Activated gamma-delta T cell (primary cell): ENCODE measurements around the gene NRXN3.

Experiments used
- DNase-seq: peaks from one replicate; lab custom pipeline; 2025; lab: John Stamatoyannopoulos, UW

The NRXN3 gene

GRCh38 chr14:78714711-78715110 lies 544.5 kb downstream of the NRXN3 start:
- DNase-seq, result no peak

GRCh38 chr14:78721756-78722480 lies 551.7 kb downstream of the NRXN3 start:
- no peak for DNase-seq

- no peak for DNase-seq
Measured at GRCh38 chr14:78725086-78725485, 554.9 kb downstream of the NRXN3 start.

GRCh38 chr14:78737116-78737515 lies 566.9 kb downstream of the NRXN3 start:
- DNase-seq, result no peak

- DNase-seq, result no peak
Measured at GRCh38 chr14:78737601-78738000, 567.4 kb downstream of the NRXN3 start.

- DNase-seq, result no peak
Measured at GRCh38 chr14:78746086-78746595, 576.0 kb downstream of the NRXN3 start.

- DNase-seq, result no peak
Measured at GRCh38 chr14:78747813-78748212, 577.6 kb downstream of the NRXN3 start.

GRCh38 chr14:78752518-78753188 lies 582.5 kb downstream of the NRXN3 start:
- DNase-seq, result no peak

GRCh38 chr14:78754059-78754458 lies 583.9 kb downstream of the NRXN3 start:
- no peak for DNase-seq

- DNase-seq, result no peak
Measured at GRCh38 chr14:78758333-78758732, 588.2 kb downstream of the NRXN3 start.

- no peak for DNase-seq
Measured at GRCh38 chr14:78762331-78762730, 592.2 kb downstream of the NRXN3 start.

- DNase-seq, result no peak
Measured at GRCh38 chr14:78763746-78764145, 593.6 kb downstream of the NRXN3 start.

GRCh38 chr14:78764240-78764639 lies 594.1 kb downstream of the NRXN3 start:
- no peak for DNase-seq

GRCh38 chr14:78764645-78765044 lies 594.5 kb downstream of the NRXN3 start:
- no peak for DNase-seq

GRCh38 chr14:78767436-78767835 lies 597.3 kb downstream of the NRXN3 start:
- DNase-seq, result no peak

GRCh38 chr14:78782551-78782950 lies 612.4 kb downstream of the NRXN3 start:
- DNase-seq, result no peak

- DNase-seq, result no peak
Measured at GRCh38 chr14:78785265-78785664, 615.1 kb downstream of the NRXN3 start.

GRCh38 chr14:78788467-78789360 lies 618.5 kb downstream of the NRXN3 start:
- no peak for DNase-seq

GRCh38 chr14:78790271-78790670 lies 620.1 kb downstream of the NRXN3 start:
- no peak for DNase-seq

- no peak for DNase-seq
Measured at GRCh38 chr14:78798757-78799156, 628.6 kb downstream of the NRXN3 start.

- DNase-seq, result no peak
Measured at GRCh38 chr14:78805570-78805969, 635.4 kb downstream of the NRXN3 start.

- DNase-seq, result no peak
Measured at GRCh38 chr14:78823035-78823434, 652.9 kb downstream of the NRXN3 start.
